CD1c-positive myeloid dendritic cell (primary cell): Measurements from ENCODE around the gene ANKRD33B.
"Not testable (repeated sequence)": the region's sequence is repeated elsewhere in the genome, so short reads cannot be mapped to it uniquely, and the experiment has no call there.

ENCODE experiments used
- DNase-seq: peaks from one replicate; pipeline ENCODE4 v3.0.0-alpha.2; 2016; ENCODE audit errors: extremely low spot score

The ANKRD33B gene

GRCh38 chr5:10537624-10538023, 26.2 kb upstream of the ANKRD33B start:
- DNase-seq = no peak

GRCh38 chr5:10538103-10538788, 25.6 kb upstream of the ANKRD33B start:
- DNase-seq = no peak

- no peak for DNase-seq
These were observed 24.8 kb upstream of the ANKRD33B start for GRCh38 chr5:10538789-10539686.

- DNase-seq = no peak
These were observed 24.2 kb upstream of the ANKRD33B start for GRCh38 chr5:10539687-10539998.

- DNase-seq = no peak
These were observed 23.8 kb upstream of the ANKRD33B start for GRCh38 chr5:10540036-10540544.

GRCh38 chr5:10540951-10541646, 22.8 kb upstream of the ANKRD33B start:
- DNase-seq = no peak

GRCh38 chr5:10542055-10542550, 21.8 kb upstream of the ANKRD33B start:
- DNase-seq = no peak

- DNase-seq = peak; percentile 60
These were observed 20.3 kb upstream of the ANKRD33B start for GRCh38 chr5:10543585-10544040.

GRCh38 chr5:10545084-10545483, 18.8 kb upstream of the ANKRD33B start:
- no peak for DNase-seq

GRCh38 chr5:10546186-10546585, 17.7 kb upstream of the ANKRD33B start:
- no peak for DNase-seq

GRCh38 chr5:10548418-10549122, 15.3 kb upstream of the ANKRD33B start:
- no peak for DNase-seq

GRCh38 chr5:10549123-10549514, 14.8 kb upstream of the ANKRD33B start:
- DNase-seq = not testable (repeated sequence)

- DNase-seq = no peak
These were observed 13.5 kb upstream of the ANKRD33B start for GRCh38 chr5:10550222-10550995.

GRCh38 chr5:10551782-10552138, 12.1 kb upstream of the ANKRD33B start:
- no peak for DNase-seq

GRCh38 chr5:10552183-10553143, 11.4 kb upstream of the ANKRD33B start:
- no peak for DNase-seq

- no peak for DNase-seq
These were observed 10.4 kb upstream of the ANKRD33B start for GRCh38 chr5:10553476-10553875.

- no peak for DNase-seq
These were observed 8.6 kb upstream of the ANKRD33B start for GRCh38 chr5:10555277-10555684.

- DNase-seq = no peak
These were observed 7.5 kb upstream of the ANKRD33B start for GRCh38 chr5:10556289-10556807.
